Activated T-cell treated with anti-CD3 and anti-CD28 coated beads, Interleukin-2, amount 50 U/mL, for 48 hours (primary cell): ENCODE results near the gene DTNB.

Experiments used
- DNase-seq, 2 experiments: peaks; one replicate each; pipeline ENCODE4 v3.0.0-alpha.2; 2020

DTNB gene

GRCh38 chr2:25379535-25379934, 293.8 kb downstream of the DTNB start:
- DNase-seq: no peak

GRCh38 chr2:25378731-25379490, 294.5 kb downstream of the DTNB start:
- peak in 1 of 2 experiments; percentile 21 for DNase-seq

GRCh38 chr2:25377822-25378421, 295.5 kb downstream of the DTNB start:
- DNase-seq: peak in 1 of 2 experiments; percentile 26

GRCh38 chr2:25376750-25377621, 296.4 kb downstream of the DTNB start:
- peak; percentile 93 to 96 for DNase-seq

DNA sequence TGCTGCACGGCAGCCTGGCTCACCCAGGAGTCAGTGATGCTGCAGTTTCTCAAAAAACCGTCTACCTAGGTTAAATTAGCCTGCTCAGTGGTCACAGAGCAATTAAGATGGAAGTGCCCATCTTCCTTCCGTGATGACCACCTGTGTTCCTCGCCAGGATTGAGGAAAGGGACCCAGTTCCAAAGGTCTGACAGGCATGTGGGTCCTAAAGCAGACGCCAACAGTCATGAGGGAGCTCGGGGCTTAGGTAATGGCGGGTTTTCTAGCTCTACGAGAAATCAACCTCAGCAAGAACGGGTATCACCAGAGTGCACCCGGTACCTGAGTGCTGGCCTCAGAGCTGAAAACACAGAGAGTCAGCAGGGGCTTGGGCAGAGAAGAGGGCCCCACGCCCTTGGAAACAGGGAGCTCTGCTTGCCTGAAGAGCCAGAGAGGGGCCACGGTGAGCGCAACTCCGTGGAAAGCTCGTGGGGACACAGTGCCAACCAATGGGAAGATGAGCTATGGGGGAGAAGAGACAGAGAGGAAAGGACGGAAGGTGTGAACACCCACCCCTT, 297.3 kb downstream of the DTNB start:
- DNase-seq: peak in 1 of 2 experiments; percentile 40

- no peak for DNase-seq
Measured at GRCh38 chr2:25375371-25375988, 297.9 kb downstream of the DTNB start.

DNA sequence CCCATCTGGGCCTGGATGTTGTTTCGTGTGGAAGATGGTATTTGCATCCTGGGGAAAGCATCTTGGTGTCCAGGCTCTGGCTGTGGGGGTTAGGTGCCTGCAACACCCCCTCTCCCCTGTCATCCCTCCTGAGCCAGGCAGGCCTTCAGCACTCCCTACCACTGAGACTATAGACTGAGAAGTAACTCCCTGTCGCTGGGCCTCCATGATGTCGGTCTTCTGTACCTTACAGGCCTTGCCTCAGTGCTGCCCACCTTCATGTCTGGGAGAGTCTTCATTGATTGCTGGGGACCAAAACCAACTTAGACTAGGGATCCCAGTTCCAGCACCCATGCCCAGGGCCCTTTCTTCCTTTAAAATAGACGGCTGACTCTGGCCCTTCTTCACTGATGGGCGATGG, 298.6 kb downstream of the DTNB start:
- peak in 1 of 2 experiments; percentile 15 for DNase-seq

GRCh38 chr2:25374411-25374810, 299.0 kb downstream of the DTNB start:
- DNase-seq: no peak

DNA sequence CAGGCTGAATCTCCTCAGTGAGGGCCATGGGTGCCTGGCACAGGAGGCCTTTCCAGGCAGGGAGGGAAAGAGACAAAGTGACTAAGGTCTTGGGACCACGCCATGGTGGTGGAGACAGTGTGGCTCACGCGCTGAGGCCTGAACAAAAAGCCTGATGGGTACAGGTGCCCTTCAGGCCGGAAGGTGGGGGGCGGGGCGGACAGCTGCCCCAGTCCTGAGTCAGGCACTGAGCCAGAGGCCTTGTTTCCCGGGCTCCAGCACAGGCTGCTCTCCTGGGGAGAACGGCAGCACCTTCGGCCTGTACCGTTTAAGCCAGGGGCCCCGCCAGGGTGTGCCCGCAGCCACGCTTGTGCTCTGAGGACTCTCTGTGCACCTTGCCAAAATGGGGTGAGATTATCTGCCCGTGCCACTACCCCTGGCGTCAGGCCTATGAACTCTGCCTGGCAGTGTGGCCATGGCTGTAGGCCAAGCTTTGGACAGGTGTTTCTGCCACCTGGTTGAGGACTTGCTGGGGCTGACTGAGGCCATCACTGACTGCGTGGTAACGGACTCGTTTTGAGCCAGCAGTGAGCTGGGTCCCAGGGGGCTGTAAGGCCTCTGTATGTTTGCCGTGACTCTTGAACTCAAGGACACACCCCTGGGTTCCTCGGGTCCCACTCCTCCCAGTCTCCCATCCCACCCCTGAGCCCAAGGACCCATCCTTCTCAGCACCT, 300.0 kb downstream of the DTNB start:
- DNase-seq: no peak

DNA sequence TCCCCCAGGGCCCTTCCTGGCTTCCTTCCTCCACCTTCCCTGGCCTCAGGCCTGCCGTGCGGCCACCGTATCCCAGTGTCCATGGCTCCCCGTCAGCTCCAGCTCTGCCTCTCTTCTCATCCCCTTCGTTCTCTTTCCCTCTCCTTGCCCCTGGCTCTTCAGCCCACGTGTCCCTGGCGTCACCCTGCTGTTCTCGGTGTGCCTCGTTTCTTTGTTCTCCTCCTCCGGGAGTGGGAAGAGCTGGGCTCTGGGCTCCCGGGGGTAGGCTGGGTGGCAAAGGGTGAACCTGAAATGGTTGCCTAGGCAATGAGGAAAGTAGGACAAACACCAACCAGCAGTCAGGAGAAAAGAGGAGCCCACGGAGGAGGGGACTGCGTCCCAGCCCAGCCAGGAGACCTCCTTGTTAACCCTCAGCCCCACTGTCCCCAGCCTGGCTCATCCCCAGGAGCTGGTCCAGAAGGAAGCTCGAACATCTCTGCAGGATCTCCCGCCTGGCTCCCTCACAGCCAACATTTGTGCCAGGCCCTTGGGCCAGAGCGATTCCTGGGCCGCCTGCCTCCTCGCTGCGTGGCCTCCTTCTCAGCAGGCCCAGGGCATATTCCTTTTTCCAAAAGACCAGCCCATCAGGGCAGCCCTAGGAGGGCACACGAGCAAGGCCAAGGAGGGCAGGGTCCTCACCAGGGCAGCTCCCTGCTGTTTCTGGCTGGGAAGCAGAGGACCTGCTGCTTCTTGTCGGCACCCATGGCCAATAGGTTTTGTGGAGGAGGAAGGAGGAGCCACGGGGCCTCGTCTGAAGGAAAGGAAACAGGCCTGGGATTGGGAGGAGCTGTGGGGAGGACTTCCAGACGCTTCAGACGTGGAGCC, 300.7 kb downstream of the DTNB start:
- peak in 1 of 2 experiments; percentile 11 for DNase-seq

DNA sequence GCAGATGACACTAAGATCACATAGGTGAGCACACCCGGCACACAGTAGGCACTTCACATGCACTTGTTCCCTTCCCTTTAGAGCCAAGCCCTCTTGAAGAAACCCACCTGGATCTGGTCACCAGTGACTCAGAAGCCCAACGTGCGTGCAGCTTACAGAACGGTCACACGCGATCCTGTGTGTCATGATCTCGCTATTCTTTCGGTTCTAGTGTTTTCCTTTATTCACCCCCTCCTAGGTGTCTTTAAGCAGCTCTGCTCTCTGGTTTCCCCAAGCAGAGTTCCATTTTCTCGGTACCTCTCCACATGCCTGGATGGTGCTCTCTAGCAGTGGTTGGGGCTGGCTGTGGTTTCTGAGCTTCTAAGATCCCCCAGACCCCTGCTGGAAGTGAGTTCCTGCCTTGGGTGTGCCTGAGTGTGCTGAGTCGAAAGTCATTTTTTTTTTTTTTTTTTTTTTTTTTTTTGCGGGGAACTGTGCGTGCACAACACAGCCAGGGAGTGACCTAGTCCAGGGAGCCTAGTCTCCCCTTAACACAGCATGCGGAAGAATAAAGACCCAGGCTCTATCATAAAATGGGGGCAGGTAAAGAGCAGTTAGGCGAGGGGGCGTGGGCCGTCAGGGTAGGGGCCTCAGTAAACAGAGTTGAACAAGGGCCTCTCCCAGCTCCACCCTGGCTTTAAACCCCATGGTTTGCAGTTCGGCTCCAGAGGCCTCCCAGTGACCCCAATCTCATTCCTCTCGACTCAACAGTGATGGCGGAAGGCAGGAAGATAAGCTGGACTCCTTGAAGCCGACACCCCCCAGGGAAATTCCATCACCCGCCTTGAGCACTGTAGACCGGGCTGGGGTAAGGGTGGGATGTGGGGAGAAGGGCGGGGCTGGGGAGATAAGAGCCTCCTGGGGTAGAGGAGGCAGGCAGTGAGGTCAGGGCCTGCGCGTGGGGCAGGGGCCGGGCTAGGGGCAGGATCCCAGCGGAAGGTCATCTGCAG, 301.8 kb downstream of the DTNB start:
- DNase-seq: peak in 1 of 2 experiments; percentile 11

DNA sequence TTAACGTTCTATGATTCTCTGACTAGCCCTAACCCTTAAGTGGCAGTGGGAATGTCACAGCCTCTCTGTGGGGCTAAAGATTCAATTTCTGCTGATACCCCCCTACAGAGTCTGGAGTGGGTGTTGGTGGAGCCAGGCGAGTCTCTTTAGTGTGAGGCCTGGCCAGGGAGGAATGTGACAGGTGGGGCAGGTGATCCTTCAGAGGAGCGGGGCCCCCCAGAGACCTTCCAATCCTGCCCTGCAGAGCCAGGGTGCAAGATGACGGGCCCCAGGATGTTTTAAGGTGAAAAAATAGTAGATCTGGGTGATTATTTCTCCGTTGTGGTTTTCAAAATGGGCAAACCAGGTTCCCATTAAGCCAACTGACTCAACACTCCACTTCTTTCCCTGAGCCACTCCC, 303.5 kb downstream of the DTNB start:
- DNase-seq: no peak

DNA sequence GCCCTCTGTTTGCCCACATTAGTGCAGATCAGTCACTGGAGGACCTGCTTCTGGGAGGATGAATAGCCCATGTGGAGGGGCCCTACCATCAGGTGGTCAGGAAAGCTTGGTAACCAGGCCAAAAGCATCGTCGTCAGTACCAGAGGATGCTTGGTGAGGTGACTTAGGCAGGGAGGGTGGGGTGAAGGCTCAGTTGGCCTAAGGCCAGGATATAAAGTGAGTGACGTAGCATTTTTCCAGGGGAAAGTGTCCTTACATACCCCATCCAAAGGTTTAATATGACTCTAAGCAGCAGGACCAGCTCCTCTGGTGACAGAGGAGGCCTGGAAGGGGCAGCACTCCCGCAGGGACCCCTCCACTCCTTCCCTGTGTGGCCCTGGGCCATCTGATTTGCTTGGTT, 303.9 kb downstream of the DTNB start:
- DNase-seq: no peak

GRCh38 chr2:25368660-25369059, 304.7 kb downstream of the DTNB start:
- no peak for DNase-seq

DNA sequence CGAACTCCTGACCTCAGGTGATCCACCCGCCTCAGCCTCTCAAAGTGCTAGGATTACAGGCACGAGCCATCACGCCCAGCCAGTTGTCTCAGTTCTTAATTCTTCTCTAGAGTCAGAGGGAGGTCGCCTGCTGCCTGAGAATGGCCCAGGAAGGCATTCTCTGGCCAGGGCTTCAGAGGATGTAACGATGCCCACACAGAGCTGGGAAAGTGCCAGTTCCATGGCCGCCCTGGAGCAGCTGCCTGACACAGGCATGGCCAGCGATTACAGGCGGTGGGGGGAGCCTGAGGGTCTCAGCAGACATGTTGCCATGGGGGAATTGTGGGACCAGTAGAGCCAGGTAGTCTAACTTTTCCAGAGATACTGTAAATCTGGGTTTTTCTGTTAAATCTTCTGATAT, 306.1 kb downstream of the DTNB start:
- DNase-seq: no peak

DNA sequence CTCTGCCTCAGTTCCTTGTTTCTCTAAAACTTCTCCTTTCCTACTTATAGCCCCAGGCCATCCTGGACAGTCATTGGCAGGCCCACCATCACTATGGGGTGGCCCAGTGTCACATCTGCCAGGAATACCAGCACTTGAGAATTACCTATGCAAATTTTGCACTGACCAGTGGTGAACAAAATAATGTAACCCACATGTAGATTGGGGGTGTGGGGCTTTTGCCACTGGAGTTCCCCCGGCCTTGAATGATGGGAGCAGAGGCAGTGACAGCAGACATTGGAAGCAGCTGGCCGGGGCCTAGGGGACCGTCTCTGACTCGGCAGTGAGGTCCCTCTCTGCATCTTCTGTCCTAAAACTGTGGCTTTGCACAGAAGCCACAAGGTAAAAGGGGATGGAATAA, 306.7 kb downstream of the DTNB start:
- DNase-seq: no peak

- no peak for DNase-seq
Measured at GRCh38 chr2:25365241-25365640, 308.1 kb downstream of the DTNB start.

GRCh38 chr2:25363733-25364132, 309.6 kb downstream of the DTNB start:
- no peak for DNase-seq

DNA sequence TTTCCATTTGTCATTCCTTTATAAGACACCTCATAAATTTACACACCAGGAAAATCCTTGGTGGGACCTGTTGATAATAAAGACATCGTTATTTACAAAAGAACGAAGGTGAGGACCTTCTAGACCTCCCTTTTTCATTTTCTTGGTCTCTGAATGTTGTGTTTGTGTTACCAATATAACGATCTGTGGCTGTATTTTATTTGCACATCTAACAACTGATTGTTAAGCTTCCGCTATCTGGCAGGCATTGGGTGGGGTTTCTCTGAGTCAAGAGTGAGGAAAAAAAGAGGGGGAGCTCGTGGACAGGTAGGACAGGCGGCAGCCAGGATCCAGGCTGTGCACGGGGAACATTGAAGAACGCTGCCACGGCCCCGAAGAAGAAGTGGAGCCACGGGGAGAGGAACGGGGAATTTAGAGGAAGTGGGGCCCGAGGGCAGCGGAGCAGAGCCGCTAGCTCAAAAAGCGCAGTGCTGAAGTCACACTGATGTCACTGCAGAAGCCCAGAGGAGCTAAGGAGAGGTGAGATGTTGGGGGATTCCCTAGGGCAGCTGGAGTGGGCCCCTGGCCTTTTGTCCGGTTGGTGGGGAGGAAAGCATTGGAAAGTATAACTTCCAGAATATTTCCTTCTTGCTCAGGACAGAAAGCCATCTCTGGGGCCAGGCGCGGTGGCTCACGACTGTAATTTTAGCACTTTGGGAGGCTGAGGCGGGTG, 310.8 kb downstream of the DTNB start:
- peak; percentile 74 to 77 for DNase-seq
